Cardiac fibroblast (primary cell): ENCODE measurements around the gene TRIM40.

Source experiments
- DNase-seq, 2 donors: peaks; one replicate each; pipeline versions ENCODE4 v3.0.0 to v3.0.0-alpha.2; 2010; ENCODE audit warnings: low read depth in 2 of 2
- H3K4me3 ChIP-seq, 2 donors: replicated peaks in 1 of 2; 1 replicate in 1 of 2; 2 replicates in 1 of 2; pipeline ENCODE4 v1.5.1; 2011; ENCODE audit warnings: low read depth in 2 of 2, low read length in 2 of 2, mild to moderate bottlenecking in 2 of 2, moderate library complexity in 1 of 2
- TF ChIP-seq, protein P1 (sequence below): IDR thresholded peaks from one replicate; pipeline ENCODE4 v1.5.1; 2011; ENCODE audit warnings: low read depth, mild to moderate bottlenecking, low read length, inconsistent platforms

TRIM40 gene

DNA sequence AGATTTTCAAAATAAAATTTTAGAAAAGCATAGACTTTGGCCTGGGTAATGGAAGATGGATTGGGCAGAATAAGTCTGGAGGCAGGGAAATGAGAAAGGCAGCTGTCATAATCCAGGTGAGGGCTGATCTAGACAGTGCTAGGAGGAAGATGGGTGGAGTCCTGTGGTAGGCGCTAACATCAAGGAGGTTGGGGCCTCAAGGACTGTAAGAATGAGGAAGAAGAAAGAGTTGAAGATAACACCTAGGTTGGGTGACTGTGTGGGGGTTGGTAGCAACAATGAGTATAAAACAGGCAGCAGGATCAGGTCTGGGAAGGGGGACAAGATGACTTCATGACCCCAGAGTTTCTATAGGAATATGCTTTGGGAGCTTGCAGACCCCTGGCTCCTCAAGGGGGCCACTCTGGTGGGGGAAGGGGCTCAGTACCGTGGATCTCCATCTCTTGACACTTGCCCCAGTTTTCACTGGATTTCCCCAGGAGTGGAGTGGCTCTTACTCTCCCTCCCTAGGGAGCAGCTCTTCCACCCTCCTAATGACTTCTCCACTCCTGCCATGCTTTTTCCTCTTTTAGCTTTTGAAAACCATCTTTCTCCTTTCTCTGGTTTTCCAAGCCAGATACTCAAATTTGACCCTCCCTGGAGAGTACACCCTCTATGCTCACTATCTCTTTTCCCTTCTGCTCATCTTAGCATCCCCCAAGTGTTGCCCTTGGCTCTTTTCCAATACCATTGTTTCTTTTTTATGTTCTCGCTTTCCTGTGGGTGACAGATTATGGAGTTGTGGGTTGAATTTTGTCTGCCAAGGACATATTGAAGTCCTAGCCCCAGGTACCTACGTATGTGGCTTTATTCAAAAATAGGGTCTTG lies 37.8 kb upstream of the TRIM40 start:
- no peak for DNase-seq
- H3K4me3 ChIP-seq = no peak overlapping the region
- TF ChIP-seq, protein P1, sequence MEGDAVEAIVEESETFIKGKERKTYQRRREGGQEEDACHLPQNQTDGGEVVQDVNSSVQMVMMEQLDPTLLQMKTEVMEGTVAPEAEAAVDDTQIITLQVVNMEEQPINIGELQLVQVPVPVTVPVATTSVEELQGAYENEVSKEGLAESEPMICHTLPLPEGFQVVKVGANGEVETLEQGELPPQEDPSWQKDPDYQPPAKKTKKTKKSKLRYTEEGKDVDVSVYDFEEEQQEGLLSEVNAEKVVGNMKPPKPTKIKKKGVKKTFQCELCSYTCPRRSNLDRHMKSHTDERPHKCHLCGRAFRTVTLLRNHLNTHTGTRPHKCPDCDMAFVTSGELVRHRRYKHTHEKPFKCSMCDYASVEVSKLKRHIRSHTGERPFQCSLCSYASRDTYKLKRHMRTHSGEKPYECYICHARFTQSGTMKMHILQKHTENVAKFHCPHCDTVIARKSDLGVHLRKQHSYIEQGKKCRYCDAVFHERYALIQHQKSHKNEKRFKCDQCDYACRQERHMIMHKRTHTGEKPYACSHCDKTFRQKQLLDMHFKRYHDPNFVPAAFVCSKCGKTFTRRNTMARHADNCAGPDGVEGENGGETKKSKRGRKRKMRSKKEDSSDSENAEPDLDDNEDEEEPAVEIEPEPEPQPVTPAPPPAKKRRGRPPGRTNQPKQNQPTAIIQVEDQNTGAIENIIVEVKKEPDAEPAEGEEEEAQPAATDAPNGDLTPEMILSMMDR = no peak

- no peak for DNase-seq
- TF ChIP-seq, protein P1 = no peak
Measured at GRCh38 chr6:30100154-30100553, 35.8 kb upstream of the TRIM40 start.

DNA sequence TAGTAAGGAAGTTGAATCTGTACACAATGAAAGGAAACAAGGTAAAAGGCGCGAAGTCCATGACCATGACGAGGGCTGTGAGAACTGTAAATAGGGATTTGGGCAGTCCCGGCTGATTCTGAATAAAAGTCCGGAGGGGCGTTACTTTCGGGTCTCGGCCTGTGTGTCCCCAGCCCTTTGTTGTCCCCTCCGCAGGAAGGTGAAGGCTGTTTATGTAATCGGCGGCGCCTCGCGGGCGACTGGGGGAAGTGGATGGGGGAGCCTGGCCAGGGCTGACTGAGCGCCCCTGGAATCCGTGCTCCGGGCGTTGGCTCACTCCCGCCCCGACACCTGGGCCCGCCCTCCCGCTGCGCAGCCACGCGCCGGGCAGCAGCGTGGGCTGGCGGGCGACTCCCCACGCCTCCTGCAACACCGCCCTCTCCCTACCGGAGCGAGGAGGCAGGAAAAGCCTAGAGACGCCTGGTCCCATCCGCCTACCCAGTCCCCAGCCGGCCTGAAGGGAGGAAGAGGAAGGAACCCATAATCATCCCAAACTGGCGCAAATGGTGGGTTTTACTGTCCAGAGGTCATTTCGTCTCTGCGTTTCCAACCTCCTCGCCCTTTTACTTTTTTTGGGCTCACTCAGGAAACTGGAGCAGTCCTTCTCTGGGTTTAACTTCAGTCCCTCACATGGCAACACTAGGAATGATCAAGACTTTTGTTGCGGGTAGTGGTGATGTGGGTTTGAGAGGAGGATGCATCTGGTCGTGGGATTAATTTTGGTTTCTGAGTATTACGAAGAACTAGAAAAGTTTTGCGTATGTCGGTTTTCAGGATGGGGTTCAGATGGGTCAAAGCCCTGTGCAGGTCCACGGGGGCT lies 35.1 kb upstream of the TRIM40 start:
- no peak for DNase-seq
- H3K4me3 ChIP-seq = peak overlapping the region; percentile 3 to 21

More at GRCh38 chr6:30100154-30100553, 35.8 kb upstream of the TRIM40 start:
- no peak overlapping the region for H3K4me3 ChIP-seq

GRCh38 chr6:30101444-30102413 lies 34.2 kb upstream of the TRIM40 start:
- DNase-seq = peak; percentile 82 to 86
- peak overlapping the region; percentile 33 to 46 for H3K4me3 ChIP-seq

More for the DNA sequence above, 35.1 kb upstream of the TRIM40 start:
- TF ChIP-seq, protein P1 = no peak

GRCh38 chr6:30102414-30102969 lies 33.4 kb upstream of the TRIM40 start:
- TF ChIP-seq, protein P1 = no peak
- peak overlapping the region; percentile 21 to 43 for H3K4me3 ChIP-seq
- DNase-seq = peak; percentile 53 to 62

More at GRCh38 chr6:30101444-30102413, 34.2 kb upstream of the TRIM40 start:
- TF ChIP-seq, protein P1 = peak; percentile 8
